Mesenchymal stem cell (in vitro differentiated cells and primary cell): ENCODE measurements around the gene ZNF644.

Source experiments
- DNase-seq: peaks from one replicate; pipeline ENCODE4 v3.0.0-alpha.2; 2013
- H2AFZ ChIP-seq: one replicate; pipeline ENCODE4 v1.6.1; 2013; ENCODE audit warnings: low read depth, mild to moderate bottlenecking, control low read depth, inconsistent platforms, low read length, moderate library complexity
- H2AK5ac ChIP-seq: 2 replicates; pipeline ENCODE4 v1.6.1; 2013; ENCODE audit warnings: low read length, moderate library complexity, mild to moderate bottlenecking, inconsistent platforms; ENCODE audit not compliant: severe bottlenecking
- H2BK120ac ChIP-seq: one replicate; pipeline ENCODE4 v1.6.1; 2013; ENCODE audit warnings: low read depth, mild to moderate bottlenecking, inconsistent platforms, low read length, moderate library complexity
- H2BK12ac ChIP-seq, 2 experiments: one replicate each; pipeline ENCODE4 v1.6.1; 2013; ENCODE audit warnings: inconsistent platforms in 2 of 2, low read length in 2 of 2, mild to moderate bottlenecking in 2 of 2, moderate library complexity in 2 of 2, control low read depth in 1 of 2
- H2BK15ac ChIP-seq: one replicate; pipeline ENCODE4 v1.6.1; 2013; ENCODE audit warnings: mild to moderate bottlenecking, low read depth, inconsistent platforms; ENCODE audit not compliant: poor library complexity, severe bottlenecking
- H2BK5ac ChIP-seq: 2 replicates; pipeline ENCODE4 v1.6.1; 2013; ENCODE audit warnings: low read depth, mild to moderate bottlenecking, low read length, control low read depth, inconsistent platforms; ENCODE audit not compliant: poor library complexity, severe bottlenecking
- H3K14ac ChIP-seq, 2 experiments: one replicate each; pipeline ENCODE4 v1.6.1; 2013; ENCODE audit warnings: inconsistent platforms in 2 of 2, low read length in 2 of 2, control low read depth in 1 of 2, mild to moderate bottlenecking in 1 of 2, moderate library complexity in 1 of 2
- H3K18ac ChIP-seq, 2 experiments: one replicate each; pipeline ENCODE4 v1.6.1; 2013; ENCODE audit warnings: inconsistent platforms in 2 of 2, low read length in 2 of 2, control low read depth in 1 of 2, low read depth in 1 of 2, mild to moderate bottlenecking in 1 of 2
- H3K23ac ChIP-seq, 2 experiments: one replicate each; pipeline ENCODE4 v1.6.1; 2013; ENCODE audit warnings: inconsistent platforms in 2 of 2, low read length in 2 of 2, mild to moderate bottlenecking in 2 of 2, moderate library complexity in 2 of 2, control low read depth in 1 of 2
- H3K27ac ChIP-seq: 2 replicates; pipeline ENCODE4 v1.5.1; 2013; ENCODE audit warnings: mild to moderate bottlenecking, moderate library complexity, low read length, control low read depth, inconsistent platforms; ENCODE audit not compliant: poor library complexity, severe bottlenecking
- H3K27me3 ChIP-seq, 2 experiments: 2 replicates each; pipeline versions ENCODE4 v1.6.1 to v1.7.0; 2013; ENCODE audit warnings: low read length in 2 of 2, mild to moderate bottlenecking in 2 of 2, moderate library complexity in 2 of 2, control low read depth in 1 of 2, inconsistent platforms in 1 of 2; ENCODE audit not compliant: control insufficient read depth in 1 of 2, insufficient read depth in 1 of 2
- H3K36me3 ChIP-seq, 2 experiments: 2 replicates each; pipeline versions ENCODE4 v1.6.1 to v1.7.0; 2013; ENCODE audit warnings: low read length in 2 of 2, control low read depth in 1 of 2, inconsistent platforms in 1 of 2, low read depth in 1 of 2, mild to moderate bottlenecking in 1 of 2; ENCODE audit not compliant: insufficient read depth in 2 of 2, control insufficient read depth in 1 of 2
- H3K4ac ChIP-seq, 2 experiments: one replicate each; pipeline ENCODE4 v1.6.1; 2013; ENCODE audit warnings: inconsistent platforms in 2 of 2, low read length in 2 of 2, mild to moderate bottlenecking in 2 of 2, moderate library complexity in 2 of 2, control low read depth in 1 of 2, low read depth in 1 of 2
- H3K4me1 ChIP-seq: 2 replicates; pipeline ENCODE4 v1.6.1; 2013; ENCODE audit warnings: low read depth, low read length, control low read depth; ENCODE audit not compliant: control insufficient read depth, insufficient read depth
- H3K4me2 ChIP-seq: 2 replicates; pipeline ENCODE4 v1.6.1; 2013; ENCODE audit warnings: low read length, mild to moderate bottlenecking, inconsistent platforms; ENCODE audit not compliant: poor library complexity, severe bottlenecking
- H3K4me3 ChIP-seq, 2 experiments: 2 replicates each; pipeline versions ENCODE4 v1.5.1 to v1.7.0; 2013; ENCODE audit warnings: low read length in 2 of 2, mild to moderate bottlenecking in 2 of 2, control low read depth in 1 of 2, low read depth in 1 of 2; ENCODE audit not compliant: insufficient read depth in 1 of 2
- H3K79me1 ChIP-seq: replicated peaks from 2 replicates; pipeline ENCODE4 v1.6.1; 2013; ENCODE audit warnings: mild to moderate bottlenecking, control low read depth, low read length, inconsistent platforms; ENCODE audit not compliant: poor library complexity, severe bottlenecking
- H3K9ac ChIP-seq: 2 replicates; pipeline ENCODE4 v1.7.0; 2013; ENCODE audit warnings: mild to moderate bottlenecking, low read length, moderate library complexity
- H3K9me3 ChIP-seq: 2 replicates; pipeline ENCODE4 v1.7.0; 2013; ENCODE audit warnings: mild to moderate bottlenecking, low read length; ENCODE audit not compliant: control insufficient read depth
- H4K8ac ChIP-seq: one replicate; pipeline ENCODE4 v1.6.1; 2013; ENCODE audit warnings: inconsistent platforms, mild to moderate bottlenecking, low read length, moderate library complexity
- H4K91ac ChIP-seq: one replicate; pipeline ENCODE4 v1.6.1; 2013; ENCODE audit warnings: mild to moderate bottlenecking, low read length, inconsistent platforms
- WGBS: methylation state at CpG from one replicate; pipeline ENCODE4 v1.1.7; 2013; ENCODE audit warnings: mixed read lengths; 5-methylcytosine and 5-hydroxymethylcytosine counted together

Gene ZNF644

GRCh38 chr1:90996742-90997413 lies 25.0 kb downstream of the ZNF644 start:
- H2AFZ ChIP-seq: no peak overlapping the region
- H3K23ac ChIP-seq: no peak overlapping the region
- H3K14ac ChIP-seq: no peak overlapping the region
- H3K4me3 ChIP-seq: no peak overlapping the region
- no peak overlapping the region for H3K18ac ChIP-seq
- 100% methylated on average over 1 of the region's 2 CpGs for WGBS
- H3K27me3 ChIP-seq: no peaks in the 10 kb centered on the region
- H2BK15ac ChIP-seq: no peak overlapping the region
- no peak for DNase-seq
- peaks cover 9% of the 10 kb centered on the region for H3K79me1 ChIP-seq
- H3K27ac ChIP-seq: no peak overlapping the region
- no peak overlapping the region for H2BK5ac ChIP-seq
- no peaks in the 10 kb centered on the region for H3K4me1 ChIP-seq
- H3K4ac ChIP-seq: no peak overlapping the region
- H3K4me2 ChIP-seq: no peak overlapping the region
- H3K9me3 ChIP-seq: peaks cover 4% of the 10 kb centered on the region
- no peak overlapping the region for H4K8ac ChIP-seq
- H2AK5ac ChIP-seq: no peak overlapping the region
- H4K91ac ChIP-seq: no peak overlapping the region
- no peak overlapping the region for H2BK12ac ChIP-seq
- H2BK120ac ChIP-seq: no peak overlapping the region
- H3K36me3 ChIP-seq: peaks cover 8 to 9% of the 10 kb centered on the region in 2 experiments
- H3K9ac ChIP-seq: no peak overlapping the region

GRCh38 chr1:90995311-90995894 lies 26.4 kb downstream of the ZNF644 start:
- Histone ChIP-seq H3K36me3 (peaks cover 9 to 13% of the 10 kb centered on the region in 2 experiments), H3K79me1 (peaks cover 9% of the 10 kb centered on the region), H3K18ac (no peak overlapping the region), H3K23ac (no peak overlapping the region), H2BK5ac (no peak overlapping the region), H3K9ac (no peak overlapping the region), H4K91ac (no peak overlapping the region), H2BK12ac (no peak overlapping the region), H3K4me1 (no peaks in the 10 kb centered on the region), H3K14ac (no peak overlapping the region), H3K4ac (no peak overlapping the region), H3K9me3 (peaks cover 4% of the 10 kb centered on the region), H2AK5ac (no peak overlapping the region), H4K8ac (no peak overlapping the region), H3K4me3 (no peak overlapping the region), H3K27me3 (no peaks in the 10 kb centered on the region), H3K4me2 (no peak overlapping the region), H2BK120ac (no peak overlapping the region), H2BK15ac (no peak overlapping the region), H3K27ac (no peak overlapping the region), H2AFZ (no peak overlapping the region)
- no peak for DNase-seq

GRCh38 chr1:90994461-90994860 lies 27.4 kb downstream of the ZNF644 start:
- Histone ChIP-seq H3K36me3 (peaks cover 9 to 19% of the 10 kb centered on the region in 2 experiments), H2AK5ac (no peak overlapping the region), H2BK120ac (no peak overlapping the region), H3K23ac (no peak overlapping the region), H2BK12ac (no peak overlapping the region), H3K4me2 (no peak overlapping the region), H3K14ac (no peak overlapping the region), H3K27me3 (no peaks in the 10 kb centered on the region), H4K91ac (no peak overlapping the region), H3K9me3 (peaks cover 4% of the 10 kb centered on the region), H3K4me1 (no peaks in the 10 kb centered on the region), H4K8ac (no peak overlapping the region), H2BK15ac (no peak overlapping the region), H3K18ac (no peak overlapping the region), H3K79me1 (peaks cover 9% of the 10 kb centered on the region), H3K9ac (no peak overlapping the region), H3K27ac (no peak overlapping the region), H3K4me3 (no peak overlapping the region), H2BK5ac (no peak overlapping the region), H3K4ac (no peak overlapping the region), H2AFZ (no peak overlapping the region)
- DNase-seq: peak; percentile 12
- WGBS: 100% methylated on average over 1 of the region's 1 CpG

GRCh38 chr1:90993245-90993644 lies 28.6 kb downstream of the ZNF644 start:
- Histone ChIP-seq H3K23ac (no peak overlapping the region), H3K4me2 (no peak overlapping the region), H3K18ac (no peak overlapping the region), H3K9ac (no peak overlapping the region), H3K14ac (no peak overlapping the region), H4K91ac (no peak overlapping the region), H3K4me1 (no peaks in the 10 kb centered on the region), H3K79me1 (peaks cover 9% of the 10 kb centered on the region), H2AFZ (no peak overlapping the region), H3K27me3 (no peaks in the 10 kb centered on the region), H3K4ac (no peak overlapping the region), H2BK15ac (no peak overlapping the region), H3K36me3 (peaks cover 12 to 20% of the 10 kb centered on the region in 2 experiments), H3K4me3 (no peak overlapping the region), H3K9me3 (peaks cover 4% of the 10 kb centered on the region), H2AK5ac (no peak overlapping the region), H2BK5ac (no peak overlapping the region), H2BK120ac (no peak overlapping the region), H3K27ac (no peak overlapping the region), H2BK12ac (no peak overlapping the region), H4K8ac (no peak overlapping the region)
- WGBS: 80% methylated on average over 1 of the region's 2 CpGs
- DNase-seq: no peak
